HG03354 (cell line): ENCODE data around the gene SHANK2.

Experiments used
- ATAC-seq: cut with Tn5 transposase; IDR thresholded peaks from one replicate; pipeline ENCODE4 v1.9.1; 2021; ENCODE audit warnings: mild to moderate bottlenecking; ENCODE audit not compliant: unreplicated experiment, poor library complexity, severe bottlenecking

The SHANK2 gene

GRCh38 chr11:71227058-71227659, 25.2 kb downstream of the SHANK2 start:
- no peak for ATAC-seq

GRCh38 chr11:71223671-71224660, 28.4 kb downstream of the SHANK2 start:
- no peak for ATAC-seq

- ATAC-seq: no peak
Observed at GRCh38 chr11:71223081-71223405, 29.3 kb downstream of the SHANK2 start.

- ATAC-seq: no peak
Observed at GRCh38 chr11:71222318-71223080, 29.9 kb downstream of the SHANK2 start.

GRCh38 chr11:71221821-71222220, 30.6 kb downstream of the SHANK2 start:
- no peak for ATAC-seq

GRCh38 chr11:71221201-71221600, 31.2 kb downstream of the SHANK2 start:
- no peak for ATAC-seq

GRCh38 chr11:71218789-71219499, 33.4 kb downstream of the SHANK2 start:
- ATAC-seq: no peak

GRCh38 chr11:71215425-71215965, 36.9 kb downstream of the SHANK2 start:
- ATAC-seq: no peak

GRCh38 chr11:71214553-71215424, 37.6 kb downstream of the SHANK2 start:
- no peak for ATAC-seq

GRCh38 chr11:71213696-71214552, 38.5 kb downstream of the SHANK2 start:
- no peak for ATAC-seq

- ATAC-seq: no peak
Observed at GRCh38 chr11:71212871-71213559, 39.4 kb downstream of the SHANK2 start.

GRCh38 chr11:71211631-71212030, 40.7 kb downstream of the SHANK2 start:
- no peak for ATAC-seq

- no peak for ATAC-seq
Observed at GRCh38 chr11:71210861-71211260, 41.5 kb downstream of the SHANK2 start.

GRCh38 chr11:71209656-71210055, 42.7 kb downstream of the SHANK2 start:
- no peak for ATAC-seq

GRCh38 chr11:71209181-71209580, 43.2 kb downstream of the SHANK2 start:
- ATAC-seq: no peak

GRCh38 chr11:71208011-71208774, 44.2 kb downstream of the SHANK2 start:
- no peak for ATAC-seq

- no peak for ATAC-seq
Observed at GRCh38 chr11:71207563-71207962, 44.8 kb downstream of the SHANK2 start.
